ENCODE data around the gene C3orf80. TPM values are rescaled to one million over a fixed set of nuclear protein-coding genes. Genes with fewer than 3 reads are reported as not detected.

C3orf80 gene
- total RNA-seq, 4 donors from 2014 or later, result 0.13 to 1.7 (median 0.52) TPM

DNA sequence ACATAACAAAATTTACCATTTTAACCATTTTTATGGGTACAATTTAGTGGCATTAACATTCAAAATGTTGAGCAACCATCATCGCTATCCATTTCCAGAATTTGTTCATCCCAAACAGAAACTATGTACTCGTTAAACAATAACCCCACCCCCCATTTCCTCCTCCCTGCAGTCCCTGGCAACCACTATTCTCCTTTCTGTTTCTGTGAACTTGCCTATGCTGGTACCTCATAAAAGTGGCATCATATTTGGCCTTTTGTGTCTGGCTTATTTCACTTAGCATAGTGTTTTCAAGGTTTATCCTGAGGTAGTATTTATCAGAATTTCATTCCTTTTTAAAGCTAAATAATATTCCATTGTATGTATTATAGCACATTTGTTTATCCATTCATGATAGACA lies 32.4 kb downstream of the C3orf80 start:
- TF ChIP-seq POLR2A (IDR thresholded peaks at IDR 0.05), result no peak
- TF ChIP-seq CTCF (IDR thresholded peaks at IDR 0.05), result no peak
- 81 to 83% methylated on average over 2 of the region's 2 CpGs for WGBS, 2 donors
- DNase-seq (ENCODE audit: low spot score in 2 of 2), result no peak
- H3K4me3 ChIP-seq (ENCODE audit: low read depth, poor library complexity, severe bottlenecking), result no peak overlapping the region
- intact Hi-C loops (cut with DNase I; ENCODE audit: low total_unique reads), result no loop called here

- TF ChIP-seq CTCF (IDR thresholded peaks at IDR 0.05) (no peak), POLR2A (IDR thresholded peaks at IDR 0.05) (no peak)
- DNase-seq (ENCODE audit: low spot score in 2 of 2), result no peak
- intact Hi-C loops (cut with DNase I; ENCODE audit: low total_unique reads), result no loop called here
- H3K4me3 ChIP-seq (ENCODE audit: low read depth, poor library complexity, severe bottlenecking), result no peak overlapping the region
- 80 to 91% methylated on average over 1 of the region's 1 CpG for WGBS, 2 donors
Measured at GRCh38 chr3:160259589-160259988, 34.4 kb downstream of the C3orf80 start.

DNA sequence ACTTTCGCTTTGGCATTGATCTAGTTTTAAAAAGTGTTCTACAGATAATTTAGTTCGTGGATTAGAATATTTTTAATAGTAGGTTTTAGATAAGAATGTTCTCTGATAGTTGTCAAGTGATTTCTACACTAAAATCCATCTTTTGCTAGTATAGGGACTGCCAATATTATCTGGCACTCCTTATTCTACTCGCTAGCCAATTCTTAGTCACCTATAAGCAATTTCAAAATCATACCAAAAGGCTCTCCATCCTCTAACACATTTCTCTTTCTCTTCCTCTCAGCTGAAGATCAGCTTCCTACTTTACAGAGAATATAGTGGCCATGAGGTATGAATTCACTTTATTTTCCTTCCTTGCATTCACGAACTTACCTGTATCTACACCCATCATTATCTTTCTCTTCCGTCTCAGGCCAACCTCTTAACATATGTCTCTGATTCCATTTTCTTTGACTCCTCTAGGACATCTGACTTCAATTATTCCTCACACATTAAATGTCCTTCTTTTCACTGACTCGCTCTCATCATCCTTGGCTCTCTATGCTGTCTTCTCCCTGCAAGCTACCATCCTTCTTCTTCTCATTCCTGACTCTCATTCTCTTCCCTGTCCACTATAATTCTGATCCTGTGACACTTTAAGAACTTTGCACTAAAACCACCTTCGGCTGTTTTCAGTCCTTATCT lies 35.5 kb downstream of the C3orf80 start:
- TF ChIP-seq POLR2A (IDR thresholded peaks at IDR 0.05) (no peak), CTCF (IDR thresholded peaks at IDR 0.05) (no peak)
- no peak overlapping the region for H3K4me3 ChIP-seq (ENCODE audit: low read depth, poor library complexity, severe bottlenecking)
- no peak for DNase-seq (ENCODE audit: low spot score in 2 of 2)
- WGBS, 2 donors, result 74 to 80% methylated on average over 7 of the region's 7 CpGs
- intact Hi-C loops (cut with DNase I; ENCODE audit: low total_unique reads), result no loop called here

- no peak for TF ChIP-seq POLR2A (IDR thresholded peaks at IDR 0.05)
- no peak for TF ChIP-seq CTCF (IDR thresholded peaks at IDR 0.05)
- no peak overlapping the region for H3K4me3 ChIP-seq (ENCODE audit: low read depth, poor library complexity, severe bottlenecking)
- intact Hi-C loops (cut with DNase I; ENCODE audit: low total_unique reads), result no loop called here
- 93 to 97% methylated on average over 2 of the region's 2 CpGs for WGBS, 2 donors
- no peak for DNase-seq (ENCODE audit: low spot score in 2 of 2)
Measured at GRCh38 chr3:160265088-160265487, 39.9 kb downstream of the C3orf80 start.

Other genes with a start within 250 kb of the C3orf80 start
- 1 to 10 TPM in 2 of 4 donors, under 1 TPM in 1, not detected in 1; 0.36 to 7.9 (median 3.2) TPM for gene IL12A, start 236.6 kb upstream of the C3orf80 start, total RNA-seq
- gene IFT80, start 173.8 kb downstream of the C3orf80 start, total RNA-seq, result 10 to 100 TPM in 3 of 4 donors, 1 to 10 TPM in 1; 9.7 to 15.7 (median 15.3) TPM
- 10 to 100 TPM; 18.5 to 33.7 (median 28.6) TPM for gene SMC4, start 174.2 kb downstream of the C3orf80 start, total RNA-seq
- 1 to 10 TPM; 2.7 to 7.0 (median 3.3) TPM for gene TRIM59, start 224.4 kb downstream of the C3orf80 start, total RNA-seq